ENCODE results near the gene PREX1.
"Not testable (repeated sequence)": the region's sequence is repeated elsewhere in the genome, so short reads cannot be mapped to it uniquely, and the experiment has no call there.

PREX1 gene, protein sequence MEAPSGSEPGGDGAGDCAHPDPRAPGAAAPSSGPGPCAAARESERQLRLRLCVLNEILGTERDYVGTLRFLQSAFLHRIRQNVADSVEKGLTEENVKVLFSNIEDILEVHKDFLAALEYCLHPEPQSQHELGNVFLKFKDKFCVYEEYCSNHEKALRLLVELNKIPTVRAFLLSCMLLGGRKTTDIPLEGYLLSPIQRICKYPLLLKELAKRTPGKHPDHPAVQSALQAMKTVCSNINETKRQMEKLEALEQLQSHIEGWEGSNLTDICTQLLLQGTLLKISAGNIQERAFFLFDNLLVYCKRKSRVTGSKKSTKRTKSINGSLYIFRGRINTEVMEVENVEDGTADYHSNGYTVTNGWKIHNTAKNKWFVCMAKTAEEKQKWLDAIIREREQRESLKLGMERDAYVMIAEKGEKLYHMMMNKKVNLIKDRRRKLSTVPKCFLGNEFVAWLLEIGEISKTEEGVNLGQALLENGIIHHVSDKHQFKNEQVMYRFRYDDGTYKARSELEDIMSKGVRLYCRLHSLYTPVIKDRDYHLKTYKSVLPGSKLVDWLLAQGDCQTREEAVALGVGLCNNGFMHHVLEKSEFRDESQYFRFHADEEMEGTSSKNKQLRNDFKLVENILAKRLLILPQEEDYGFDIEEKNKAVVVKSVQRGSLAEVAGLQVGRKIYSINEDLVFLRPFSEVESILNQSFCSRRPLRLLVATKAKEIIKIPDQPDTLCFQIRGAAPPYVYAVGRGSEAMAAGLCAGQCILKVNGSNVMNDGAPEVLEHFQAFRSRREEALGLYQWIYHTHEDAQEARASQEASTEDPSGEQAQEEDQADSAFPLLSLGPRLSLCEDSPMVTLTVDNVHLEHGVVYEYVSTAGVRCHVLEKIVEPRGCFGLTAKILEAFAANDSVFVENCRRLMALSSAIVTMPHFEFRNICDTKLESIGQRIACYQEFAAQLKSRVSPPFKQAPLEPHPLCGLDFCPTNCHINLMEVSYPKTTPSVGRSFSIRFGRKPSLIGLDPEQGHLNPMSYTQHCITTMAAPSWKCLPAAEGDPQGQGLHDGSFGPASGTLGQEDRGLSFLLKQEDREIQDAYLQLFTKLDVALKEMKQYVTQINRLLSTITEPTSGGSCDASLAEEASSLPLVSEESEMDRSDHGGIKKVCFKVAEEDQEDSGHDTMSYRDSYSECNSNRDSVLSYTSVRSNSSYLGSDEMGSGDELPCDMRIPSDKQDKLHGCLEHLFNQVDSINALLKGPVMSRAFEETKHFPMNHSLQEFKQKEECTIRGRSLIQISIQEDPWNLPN (N-terminal part only)

DNA sequence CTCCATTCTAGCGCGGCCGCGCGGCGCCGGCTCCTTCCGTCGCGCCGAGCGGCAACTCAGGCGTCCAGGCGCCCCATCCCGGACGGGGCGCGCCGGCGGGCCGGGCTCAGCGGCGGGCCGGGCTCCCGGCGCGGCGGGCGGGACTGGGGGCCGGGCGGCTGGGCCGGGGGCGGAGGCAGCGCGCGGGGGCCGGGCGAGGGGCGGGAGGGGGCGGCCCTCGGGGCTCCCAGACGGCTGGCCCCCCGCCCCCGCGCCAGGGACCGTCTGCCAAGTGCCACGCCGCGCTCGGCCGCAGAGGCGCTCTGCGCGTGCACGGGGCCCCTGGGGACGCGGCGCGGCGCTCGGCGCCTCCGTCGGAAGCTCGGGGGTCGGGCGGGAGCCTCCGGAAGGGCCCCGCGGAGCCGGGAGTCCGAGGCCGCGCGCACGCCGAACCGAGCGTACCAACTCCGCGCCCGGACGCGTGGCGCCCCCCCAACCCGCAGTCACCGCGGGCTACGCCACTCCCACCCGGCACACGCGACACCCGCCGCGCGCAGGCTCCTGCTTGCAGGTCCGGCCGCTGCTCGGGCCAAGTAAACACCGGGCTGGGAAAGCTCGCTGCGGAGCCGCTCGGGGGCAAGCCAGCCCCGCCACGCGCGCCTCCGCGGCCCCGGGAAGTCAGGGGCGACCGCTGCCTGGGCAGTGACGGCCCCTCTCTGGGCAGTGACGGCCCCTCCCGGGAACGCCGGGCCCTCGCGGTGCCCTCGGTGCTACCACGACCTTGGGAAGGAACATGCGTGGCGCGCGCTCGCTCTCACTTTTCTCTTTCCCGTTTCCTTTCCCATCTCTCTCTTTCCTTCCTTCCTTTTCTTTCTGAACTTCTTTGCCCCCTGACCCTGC, at the start of gene PREX1:
PREX1 (minus strand) TSS at position 145 of the 879 bp plus-strand sequence; CDS start at position 6, 139 bp downstream.
- DNase-seq (ENCODE audit: low spot score): peak; percentile 28

GRCh38 chr20:48877304-48877703, 49.5 kb upstream of the PREX1 start:
- no peak for DNase-seq (ENCODE audit: low spot score)

GRCh38 chr20:48875914-48876240, 48.1 kb upstream of the PREX1 start:
- DNase-seq (ENCODE audit: low spot score): no peak

GRCh38 chr20:48875233-48875913, 47.6 kb upstream of the PREX1 start:
- no peak for DNase-seq (ENCODE audit: low spot score)

- not testable (repeated sequence) for DNase-seq (ENCODE audit: low spot score)
These were observed 41.6 kb upstream of the PREX1 start for GRCh38 chr20:48869442-48869841.

- DNase-seq (ENCODE audit: low spot score): no peak
These were observed 39.1 kb upstream of the PREX1 start for GRCh38 chr20:48866936-48867335.

- DNase-seq (ENCODE audit: low spot score): no peak
These were observed 37.0 kb upstream of the PREX1 start for GRCh38 chr20:48864738-48865318.

GRCh38 chr20:48864254-48864653, 36.5 kb upstream of the PREX1 start:
- no peak for DNase-seq (ENCODE audit: low spot score)

- DNase-seq (ENCODE audit: low spot score): no peak
These were observed 34.5 kb upstream of the PREX1 start for GRCh38 chr20:48862279-48862678.

- no peak for DNase-seq (ENCODE audit: low spot score)
These were observed 33.6 kb upstream of the PREX1 start for GRCh38 chr20:48861444-48861843.

- no peak for DNase-seq (ENCODE audit: low spot score)
These were observed 30.4 kb upstream of the PREX1 start for GRCh38 chr20:48858075-48858790.

- DNase-seq (ENCODE audit: low spot score): no peak
These were observed 28.3 kb upstream of the PREX1 start for GRCh38 chr20:48856130-48856529.

- DNase-seq (ENCODE audit: low spot score): no peak
These were observed 27.2 kb upstream of the PREX1 start for GRCh38 chr20:48855046-48855445.

DNA sequence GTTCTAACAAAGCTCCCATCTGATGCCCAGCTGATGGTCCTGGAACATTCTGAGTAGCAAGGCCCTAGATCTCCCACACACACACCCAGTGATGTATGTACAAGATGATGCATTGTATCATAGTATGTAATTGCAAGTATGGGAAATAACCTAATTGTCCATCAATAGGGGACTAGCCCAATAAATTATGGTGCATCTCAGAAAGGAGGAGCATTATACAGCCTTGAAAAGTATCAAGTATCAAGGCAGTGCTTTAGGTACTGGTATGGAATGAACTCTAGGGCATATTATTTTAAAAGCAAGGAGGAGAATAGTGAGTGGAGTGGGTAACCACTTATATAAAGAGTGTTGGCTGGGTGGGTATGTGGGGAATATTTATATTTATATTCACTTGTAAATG, 24.8 kb upstream of the PREX1 start:
- no peak for DNase-seq (ENCODE audit: low spot score)

DNA sequence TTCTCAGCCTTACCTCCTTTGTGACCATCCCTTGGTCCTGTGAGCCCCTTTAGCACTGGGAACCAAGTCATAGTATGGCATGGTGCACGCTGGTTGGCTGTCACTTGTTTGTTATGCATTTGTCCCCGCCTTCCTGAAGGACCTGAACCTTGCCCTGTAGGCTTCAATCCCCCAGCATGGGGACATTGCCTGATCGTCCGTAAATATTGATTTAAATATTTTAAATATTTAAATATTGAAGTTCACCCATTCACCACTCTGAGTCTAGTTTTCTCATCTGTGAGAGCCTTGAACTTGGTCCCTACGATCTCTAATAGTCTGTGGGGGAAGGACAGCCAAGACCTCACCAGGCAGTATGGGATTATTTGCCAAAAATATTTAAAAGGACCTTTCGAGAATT, 23.8 kb upstream of the PREX1 start:
- DNase-seq (ENCODE audit: low spot score): no peak

- DNase-seq (ENCODE audit: low spot score): no peak
These were observed 23.1 kb upstream of the PREX1 start for GRCh38 chr20:48850977-48851299.

- no peak for DNase-seq (ENCODE audit: low spot score)
These were observed 22.6 kb upstream of the PREX1 start for GRCh38 chr20:48850257-48850976.

DNA sequence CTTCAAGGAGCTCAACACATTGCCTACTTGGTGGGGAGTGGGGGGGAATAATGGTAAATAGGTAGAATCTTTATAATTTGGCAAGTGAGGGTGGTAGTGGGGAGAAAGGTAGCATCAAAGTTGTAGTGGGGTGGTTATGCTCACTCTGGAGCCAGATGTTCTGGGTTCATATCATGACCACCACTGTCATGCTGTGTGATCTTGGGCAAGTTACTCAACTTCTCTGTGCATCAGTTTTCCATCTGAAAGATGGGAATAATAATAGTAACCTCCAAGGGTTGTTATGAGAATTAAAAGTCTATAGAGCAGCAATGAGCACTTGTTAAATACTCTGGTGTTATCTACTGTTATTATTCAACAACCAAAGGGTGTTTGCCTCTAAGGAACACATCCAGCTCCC, 22.0 kb upstream of the PREX1 start:
- DNase-seq (ENCODE audit: low spot score): no peak

- DNase-seq (ENCODE audit: low spot score): no peak
These were observed 21.5 kb upstream of the PREX1 start for GRCh38 chr20:48849299-48849698.
